Thyroid gland (tissue), 4 donors: ENCODE data around the gene MICB.

Experiments
- POLR2A ChIP-seq, 2 donors: fragments of 450-650 bp; IDR thresholded peaks; one replicate each; pipeline ENCODE4 v1.6.1; 2017; ENCODE audit warnings: antibody characterized with exemption in 2 of 2, mild to moderate bottlenecking in 2 of 2, moderate library complexity in 1 of 2
- TF ChIP-seq, protein P1 (sequence below), 6 experiments: fragments of 200-600 bp in 3 of 6; fragments of 450-650 bp in 3 of 6; sonication (generic) in 3 of 6; IDR thresholded peaks; one replicate each; pipeline ENCODE4 v1.5.1; 2016 to 2019; ENCODE audit warnings: antibody characterized with exemption in 6 of 6, mild to moderate bottlenecking in 2 of 6, inconsistent platforms in 1 of 6, moderate library complexity in 1 of 6

DNA sequence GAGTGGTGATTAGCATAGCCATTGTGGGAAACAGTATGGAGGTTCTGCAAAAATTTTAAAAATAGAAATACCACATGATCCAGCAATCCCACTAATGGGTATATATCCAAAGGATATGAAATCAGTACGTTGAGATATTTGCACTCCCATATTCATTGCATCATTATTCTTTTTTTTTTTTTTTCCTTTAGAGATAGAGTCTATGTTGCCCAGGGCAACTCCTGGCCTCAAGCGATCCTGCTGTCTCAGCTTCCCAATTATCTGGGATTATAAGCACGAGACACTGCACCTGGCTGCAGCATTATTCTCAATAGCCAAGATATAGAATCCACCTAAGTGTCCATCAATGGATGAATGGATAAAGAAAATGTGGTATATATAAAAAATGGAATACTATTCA is 23.9 kb downstream of the MICB start:
- TF ChIP-seq, protein P1, sequence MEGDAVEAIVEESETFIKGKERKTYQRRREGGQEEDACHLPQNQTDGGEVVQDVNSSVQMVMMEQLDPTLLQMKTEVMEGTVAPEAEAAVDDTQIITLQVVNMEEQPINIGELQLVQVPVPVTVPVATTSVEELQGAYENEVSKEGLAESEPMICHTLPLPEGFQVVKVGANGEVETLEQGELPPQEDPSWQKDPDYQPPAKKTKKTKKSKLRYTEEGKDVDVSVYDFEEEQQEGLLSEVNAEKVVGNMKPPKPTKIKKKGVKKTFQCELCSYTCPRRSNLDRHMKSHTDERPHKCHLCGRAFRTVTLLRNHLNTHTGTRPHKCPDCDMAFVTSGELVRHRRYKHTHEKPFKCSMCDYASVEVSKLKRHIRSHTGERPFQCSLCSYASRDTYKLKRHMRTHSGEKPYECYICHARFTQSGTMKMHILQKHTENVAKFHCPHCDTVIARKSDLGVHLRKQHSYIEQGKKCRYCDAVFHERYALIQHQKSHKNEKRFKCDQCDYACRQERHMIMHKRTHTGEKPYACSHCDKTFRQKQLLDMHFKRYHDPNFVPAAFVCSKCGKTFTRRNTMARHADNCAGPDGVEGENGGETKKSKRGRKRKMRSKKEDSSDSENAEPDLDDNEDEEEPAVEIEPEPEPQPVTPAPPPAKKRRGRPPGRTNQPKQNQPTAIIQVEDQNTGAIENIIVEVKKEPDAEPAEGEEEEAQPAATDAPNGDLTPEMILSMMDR (IDR thresholded peaks at IDR 0.05), result no peak
- TF ChIP-seq POLR2A (IDR thresholded peaks at IDR 0.05), result no peak
